Fibroblast of lung (primary cell): Measurements from ENCODE around the gene ZMAT5. TPM values are rescaled to one million over a fixed set of nuclear protein-coding genes. Genes with fewer than 3 reads are reported as not detected.

Experiments
- DNase-seq, 2 donors: peaks; one replicate each; pipeline versions ENCODE4 v3.0.0 to v3.0.0-alpha.2; 2010; ENCODE audit warnings: low read depth in 2 of 2
- H2AFZ ChIP-seq: 2 replicates; pipeline ENCODE4 v1.5.1; 2012; ENCODE audit warnings: low read length, control low read depth, inconsistent platforms
- H3K27ac ChIP-seq: 2 replicates; pipeline ENCODE4 v1.5.1; 2011; ENCODE audit warnings: low read length, control low read depth; ENCODE audit not compliant: insufficient read depth
- H3K27me3 ChIP-seq: 2 replicates; pipeline ENCODE4 v1.5.1; 2011; ENCODE audit warnings: mild to moderate bottlenecking, low read length; ENCODE audit not compliant: control insufficient read depth, insufficient read depth
- H3K36me3 ChIP-seq: 2 replicates; pipeline ENCODE4 v1.5.1; 2011; ENCODE audit warnings: low read length; ENCODE audit not compliant: control insufficient read depth, insufficient read depth
- H3K4me1 ChIP-seq: 2 replicates; pipeline ENCODE4 v1.5.1; 2011; ENCODE audit warnings: low read length; ENCODE audit not compliant: control insufficient read depth, insufficient read depth; ENCODE audit errors: extremely low read depth
- H3K4me2 ChIP-seq: 2 replicates; pipeline ENCODE4 v1.5.1; 2011; ENCODE audit warnings: low read length, control low read depth; ENCODE audit not compliant: insufficient read depth; ENCODE audit errors: extremely low read depth
- H3K4me3 ChIP-seq, 4 experiments: fragments of 200-600 bp in 1 of 4; sonication (generic) in 1 of 4; replicated peaks in 1 of 4; 2 replicates each; pipeline ENCODE4 v1.5.1; 2011 to 2016; ENCODE audit warnings: low read length in 4 of 4, low read depth in 3 of 4, mild to moderate bottlenecking in 3 of 4, control low read depth in 2 of 4, inconsistent platforms in 1 of 4, mixed read lengths in 1 of 4; ENCODE audit not compliant: insufficient read depth in 1 of 4; ENCODE audit errors: control extremely low read depth in 1 of 4
- H3K79me2 ChIP-seq: 2 replicates; pipeline ENCODE4 v1.5.1; 2012; ENCODE audit warnings: mild to moderate bottlenecking, low read length, inconsistent platforms; ENCODE audit not compliant: control insufficient read depth, insufficient read depth
- H3K9ac ChIP-seq: 2 replicates; pipeline ENCODE4 v1.5.1; 2011; ENCODE audit warnings: mild to moderate bottlenecking, low read length, control low read depth; ENCODE audit not compliant: insufficient read depth
- H3K9me3 ChIP-seq: 2 replicates; pipeline ENCODE4 v1.5.1; 2012; ENCODE audit warnings: low read depth, low read length; ENCODE audit not compliant: control insufficient read depth, insufficient read depth
- H4K20me1 ChIP-seq: 2 replicates; pipeline ENCODE4 v1.5.1; 2011; ENCODE audit warnings: low read length; ENCODE audit not compliant: control insufficient read depth, insufficient read depth; ENCODE audit errors: extremely low read depth
- EZH2 ChIP-seq: IDR thresholded peaks from 2 replicates; pipeline ENCODE4 v1.5.1; 2012; ENCODE audit warnings: low read length, control low read depth, mild to moderate bottlenecking; ENCODE audit errors: missing control alignments
- polyA plus RNA-seq, 2 donors: library from polyadenylated mRNA; depleted of rRNA in 1 of 2; stranded (reverse) in 1 of 2; unstranded in 1 of 2; fragments of >200 nt; gene quantifications; 2 replicates each; pipeline ENCODE4 v1.2.1, GENCODE V29; 2011 to 2012; ENCODE audit warnings: missing spikeins in 1 of 2
- total RNA-seq: library from RNA; depleted of rRNA; stranded (reverse); fragments of >200 nt; gene quantifications from 2 replicates; pipeline ENCODE4 v1.2.1, GENCODE V29; 2014
- TF ChIP-seq, protein P1 (sequence below), 2 donors: IDR thresholded peaks in 1 of 2; conservative IDR thresholded peaks in 1 of 2; 1 replicate in 1 of 2; 2 replicates in 1 of 2; pipeline ENCODE4 v1.5.1; 2011 to 2012; ENCODE audit warnings: low read length in 2 of 2, control low read depth in 1 of 2, inconsistent platforms in 1 of 2, low read depth in 1 of 2, mild to moderate bottlenecking in 1 of 2

Gene ZMAT5
- total and polyA plus RNA-seq, 2 donors (not counting 1 experiment from before 2014, with no cell fraction given), result 13.4 to 21.6 TPM

DNA sequence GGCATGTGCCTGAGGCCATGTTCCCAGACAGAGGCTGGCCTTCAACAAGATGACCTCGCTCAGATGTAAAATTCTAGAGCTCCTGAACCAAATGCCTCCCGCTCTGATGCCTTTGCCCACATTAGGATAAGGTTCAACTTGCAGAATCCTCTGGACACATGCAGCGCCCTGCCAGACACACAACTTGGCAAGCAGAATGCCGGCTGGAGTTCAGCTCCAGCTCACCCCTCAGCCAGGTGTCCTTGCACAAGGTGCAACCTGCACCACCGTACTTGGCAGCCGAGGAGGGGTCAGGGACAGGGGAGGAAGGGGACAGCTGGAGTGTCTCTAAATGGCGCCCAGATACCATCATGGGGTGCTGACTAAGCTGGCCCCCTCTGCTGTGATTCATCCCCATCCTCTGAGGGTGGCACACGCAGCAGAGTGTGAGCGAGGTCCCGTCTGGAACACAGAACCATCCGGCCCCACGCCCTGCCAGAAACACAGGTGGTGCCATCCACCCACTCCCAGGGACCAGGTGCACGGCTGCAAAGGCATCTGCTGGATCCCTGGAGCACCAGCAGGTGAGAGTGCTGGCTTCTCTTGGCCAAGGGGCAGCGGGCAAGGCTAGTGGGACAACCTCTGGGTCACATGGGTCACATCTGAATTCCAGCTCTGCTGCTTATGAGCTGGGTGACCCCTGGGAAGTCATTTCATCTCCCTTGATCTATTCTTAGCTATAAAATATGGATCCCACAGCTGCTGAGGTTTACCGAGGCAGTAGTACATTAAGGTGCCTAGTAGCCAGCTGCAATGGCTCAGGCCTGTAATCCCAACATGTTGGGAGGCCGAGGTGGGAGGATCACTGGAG lies 12.8 kb downstream of the ZMAT5 start:
- Histone ChIP-seq H3K9me3 (no peaks in the 10 kb centered on the region), H3K4me3 (no peak overlapping the region), H3K9ac (no peak overlapping the region), H4K20me1 (no peaks in the 10 kb centered on the region), H2AFZ (no peak overlapping the region), H3K27me3 (no peaks in the 10 kb centered on the region), H3K27ac (no peak overlapping the region), H3K4me2 (no peak overlapping the region), H3K4me1 (no peaks in the 10 kb centered on the region), H3K36me3 (no peaks in the 10 kb centered on the region), H3K79me2 (no peaks in the 10 kb centered on the region)
- no peak for DNase-seq
- TF ChIP-seq, protein P1, sequence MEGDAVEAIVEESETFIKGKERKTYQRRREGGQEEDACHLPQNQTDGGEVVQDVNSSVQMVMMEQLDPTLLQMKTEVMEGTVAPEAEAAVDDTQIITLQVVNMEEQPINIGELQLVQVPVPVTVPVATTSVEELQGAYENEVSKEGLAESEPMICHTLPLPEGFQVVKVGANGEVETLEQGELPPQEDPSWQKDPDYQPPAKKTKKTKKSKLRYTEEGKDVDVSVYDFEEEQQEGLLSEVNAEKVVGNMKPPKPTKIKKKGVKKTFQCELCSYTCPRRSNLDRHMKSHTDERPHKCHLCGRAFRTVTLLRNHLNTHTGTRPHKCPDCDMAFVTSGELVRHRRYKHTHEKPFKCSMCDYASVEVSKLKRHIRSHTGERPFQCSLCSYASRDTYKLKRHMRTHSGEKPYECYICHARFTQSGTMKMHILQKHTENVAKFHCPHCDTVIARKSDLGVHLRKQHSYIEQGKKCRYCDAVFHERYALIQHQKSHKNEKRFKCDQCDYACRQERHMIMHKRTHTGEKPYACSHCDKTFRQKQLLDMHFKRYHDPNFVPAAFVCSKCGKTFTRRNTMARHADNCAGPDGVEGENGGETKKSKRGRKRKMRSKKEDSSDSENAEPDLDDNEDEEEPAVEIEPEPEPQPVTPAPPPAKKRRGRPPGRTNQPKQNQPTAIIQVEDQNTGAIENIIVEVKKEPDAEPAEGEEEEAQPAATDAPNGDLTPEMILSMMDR (conservative IDR thresholded peaks at IDR 0.05 in 1 of 2, IDR thresholded peaks at IDR 0.05 in 1 of 2; ENCODE audit: low read depth in 1 of 2, low read length in 2 of 2), result no peak
- no peak for TF ChIP-seq EZH2

DNA sequence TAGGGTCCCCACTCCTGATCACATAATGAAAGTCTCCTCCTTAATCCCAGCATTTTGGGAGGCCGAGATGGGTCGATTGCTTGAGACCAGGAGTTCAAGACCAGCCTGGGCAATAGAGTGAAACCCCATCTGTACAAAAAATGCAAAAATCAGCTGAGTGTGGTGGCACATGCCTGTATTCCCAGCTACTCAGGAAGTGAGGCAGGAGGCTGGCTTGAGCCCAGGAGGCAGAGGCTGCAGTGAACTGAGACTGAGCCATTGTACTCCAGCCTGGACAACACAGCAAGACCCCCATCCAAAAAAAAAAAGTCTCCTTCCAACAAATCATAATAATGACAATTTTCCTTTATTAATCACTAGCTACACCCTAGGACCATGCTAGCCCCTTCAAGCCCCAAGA lies 15.1 kb downstream of the ZMAT5 start:
- no peak overlapping the region for H3K9ac ChIP-seq
- H2AFZ ChIP-seq, result no peak overlapping the region
- H3K27me3 ChIP-seq, result no peaks in the 10 kb centered on the region
- no peaks in the 10 kb centered on the region for H3K9me3 ChIP-seq
- no peaks in the 10 kb centered on the region for H3K79me2 ChIP-seq
- H3K27ac ChIP-seq, result no peak overlapping the region
- no peaks in the 10 kb centered on the region for H3K4me1 ChIP-seq
- H3K4me3 ChIP-seq, result no peak overlapping the region
- no peak overlapping the region for H3K4me2 ChIP-seq
- H4K20me1 ChIP-seq, result no peaks in the 10 kb centered on the region
- TF ChIP-seq, protein P1 (conservative IDR thresholded peaks at IDR 0.05 in 1 of 2, IDR thresholded peaks at IDR 0.05 in 1 of 2; ENCODE audit: low read depth in 1 of 2, low read length in 2 of 2), result no peak
- TF ChIP-seq EZH2, result no peak
- H3K36me3 ChIP-seq, result no peaks in the 10 kb centered on the region
- no peak for DNase-seq

DNA sequence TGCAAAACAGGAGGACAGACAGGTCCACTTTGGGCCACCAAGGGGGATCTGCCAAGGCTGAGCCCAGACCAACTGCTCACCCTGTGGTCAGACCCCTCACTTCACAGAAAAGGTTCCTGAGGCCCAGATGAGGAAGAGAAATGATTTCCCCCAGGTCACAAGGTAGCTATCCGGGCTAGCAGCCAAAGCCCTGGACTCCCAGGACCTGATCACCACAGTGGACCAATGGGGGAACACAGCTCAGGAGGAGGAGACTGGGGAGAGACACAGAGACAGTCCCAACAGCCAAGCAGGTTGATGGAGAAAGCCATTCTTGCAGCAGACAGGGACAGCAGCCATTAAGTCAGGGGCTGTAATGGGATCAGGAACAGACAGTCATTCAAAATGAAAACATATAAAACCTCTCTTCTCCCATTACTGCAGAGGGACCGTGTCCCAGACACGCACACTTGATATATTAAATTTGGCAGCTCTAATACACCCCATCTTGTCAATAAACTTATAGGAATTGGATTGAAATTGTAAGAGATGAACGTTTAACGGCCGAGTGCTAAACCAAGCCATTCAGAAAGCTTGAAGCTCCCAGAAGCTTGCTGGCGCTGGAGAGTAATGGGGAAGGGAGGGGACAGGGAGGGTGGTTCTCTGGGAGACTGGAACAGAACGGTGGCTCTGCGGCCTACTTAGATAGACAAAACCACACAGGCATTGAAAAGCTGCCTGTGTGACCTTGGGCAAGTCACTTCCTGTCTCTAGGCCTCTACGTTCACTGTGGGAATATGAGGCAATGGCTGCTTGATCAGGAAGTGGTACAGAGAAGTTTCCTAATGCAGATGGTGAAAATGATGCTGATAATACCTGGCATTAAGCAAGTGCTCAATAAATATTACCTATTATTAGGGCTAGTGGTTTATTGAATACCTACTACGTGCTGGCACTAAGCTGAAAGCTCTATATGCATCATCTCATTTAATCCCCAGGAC lies 16.0 kb downstream of the ZMAT5 start:
- no peak overlapping the region for H3K27ac ChIP-seq
- H3K9ac ChIP-seq, result no peak overlapping the region
- H3K27me3 ChIP-seq, result no peaks in the 10 kb centered on the region
- no peaks in the 10 kb centered on the region for H3K36me3 ChIP-seq
- peak in 1 of 2 donors; percentile 12 for DNase-seq
- H3K9me3 ChIP-seq, result no peaks in the 10 kb centered on the region
- H3K4me2 ChIP-seq, result no peak overlapping the region
- no peaks in the 10 kb centered on the region for H3K79me2 ChIP-seq
- no peak overlapping the region for H3K4me3 ChIP-seq
- H4K20me1 ChIP-seq, result no peaks in the 10 kb centered on the region
- H3K4me1 ChIP-seq, result no peaks in the 10 kb centered on the region
- no peak for TF ChIP-seq EZH2
- TF ChIP-seq, protein P1 (conservative IDR thresholded peaks at IDR 0.05 in 1 of 2, IDR thresholded peaks at IDR 0.05 in 1 of 2; ENCODE audit: low read depth in 1 of 2, low read length in 2 of 2), result no peak
- H2AFZ ChIP-seq, result no peak overlapping the region
